GM18867 (cell line): Measurements from ENCODE around the gene LRP1.

ENCODE experiments used
- ATAC-seq: cut with Tn5 transposase; IDR thresholded peaks from one replicate; pipeline ENCODE4 v1.9.1; 2021; ENCODE audit warnings: mild to moderate bottlenecking, moderate library complexity; ENCODE audit not compliant: unreplicated experiment

The LRP1 gene

GRCh38 chr12:57243521-57244311 is 115.4 kb downstream of the LRP1 start:
- no peak for ATAC-seq

- no peak for ATAC-seq
Measured at GRCh38 chr12:57244312-57244696, 116.0 kb downstream of the LRP1 start.

GRCh38 chr12:57247041-57247440 is 118.8 kb downstream of the LRP1 start:
- ATAC-seq, result no peak

- no peak for ATAC-seq
Measured at GRCh38 chr12:57248934-57249742, 120.9 kb downstream of the LRP1 start.

GRCh38 chr12:57250541-57250940 is 122.3 kb downstream of the LRP1 start:
- no peak for ATAC-seq

- ATAC-seq, result no peak
Measured at GRCh38 chr12:57250956-57251355, 122.7 kb downstream of the LRP1 start, which contains the start of gene STAC3. STAC3 (minus strand) TSS chr12:57251187; CDS start chr12:57249636, 1,551 bp downstream.

- ATAC-seq, result no peak
Measured at GRCh38 chr12:57254506-57255280, 126.4 kb downstream of the LRP1 start.

GRCh38 chr12:57255916-57256315 is 127.6 kb downstream of the LRP1 start:
- ATAC-seq, result no peak

- no peak for ATAC-seq
Measured at GRCh38 chr12:57258977-57259970, 131.0 kb downstream of the LRP1 start.

- no peak for ATAC-seq
Measured at GRCh38 chr12:57260366-57260765, 132.1 kb downstream of the LRP1 start.

GRCh38 chr12:57261428-57261865 is 133.2 kb downstream of the LRP1 start:
- no peak for ATAC-seq

GRCh38 chr12:57262126-57262822 is 134.0 kb downstream of the LRP1 start:
- ATAC-seq, result no peak
